OCI-LY7 (cell line): Measurements from ENCODE around the gene TYMP.

Source experiments
- EZH2phosphoT487 ChIP-seq: fragments of 200-600 bp; sonication (generic); IDR thresholded peaks from 2 replicates; pipeline ENCODE4 v1.6.1; 2018; ENCODE audit warnings: low read depth, borderline replicate concordance, mild to moderate bottlenecking, mixed run types, antibody characterized with exemption, low read length, moderate library complexity, mixed read lengths
- TF ChIP-seq, protein P1 (sequence below): fragments of 200-600 bp; sonication (generic); conservative IDR thresholded peaks from 2 replicates; pipeline ENCODE4 v1.5.1; 2014; ENCODE audit warnings: mild to moderate bottlenecking, antibody characterized with exemption, low read length, moderate library complexity, mixed read lengths

GRCh38 chr22:50526834-50527801 lies 2.7 kb downstream of the TYMP start:
- TF ChIP-seq, protein P1, sequence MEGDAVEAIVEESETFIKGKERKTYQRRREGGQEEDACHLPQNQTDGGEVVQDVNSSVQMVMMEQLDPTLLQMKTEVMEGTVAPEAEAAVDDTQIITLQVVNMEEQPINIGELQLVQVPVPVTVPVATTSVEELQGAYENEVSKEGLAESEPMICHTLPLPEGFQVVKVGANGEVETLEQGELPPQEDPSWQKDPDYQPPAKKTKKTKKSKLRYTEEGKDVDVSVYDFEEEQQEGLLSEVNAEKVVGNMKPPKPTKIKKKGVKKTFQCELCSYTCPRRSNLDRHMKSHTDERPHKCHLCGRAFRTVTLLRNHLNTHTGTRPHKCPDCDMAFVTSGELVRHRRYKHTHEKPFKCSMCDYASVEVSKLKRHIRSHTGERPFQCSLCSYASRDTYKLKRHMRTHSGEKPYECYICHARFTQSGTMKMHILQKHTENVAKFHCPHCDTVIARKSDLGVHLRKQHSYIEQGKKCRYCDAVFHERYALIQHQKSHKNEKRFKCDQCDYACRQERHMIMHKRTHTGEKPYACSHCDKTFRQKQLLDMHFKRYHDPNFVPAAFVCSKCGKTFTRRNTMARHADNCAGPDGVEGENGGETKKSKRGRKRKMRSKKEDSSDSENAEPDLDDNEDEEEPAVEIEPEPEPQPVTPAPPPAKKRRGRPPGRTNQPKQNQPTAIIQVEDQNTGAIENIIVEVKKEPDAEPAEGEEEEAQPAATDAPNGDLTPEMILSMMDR, result no peak
- TF ChIP-seq EZH2phosphoT487, result no peak
